ENCODE measurements around the gene TIMMDC1. TPM values are rescaled to one million over a fixed set of nuclear protein-coding genes. Genes with fewer than 3 reads are reported as not detected.
A peak's percentile ranks its signal among the peaks of the same experiment; 100 is the strongest.

Gene TIMMDC1
- total and polyA plus RNA-seq, 10 of the 15 experiments (the other 5 are each of a cell fraction or from before 2014, with no cell fraction given): 55.9 to 146 (median 72.1) TPM

- TF ChIP-seq, protein P1, sequence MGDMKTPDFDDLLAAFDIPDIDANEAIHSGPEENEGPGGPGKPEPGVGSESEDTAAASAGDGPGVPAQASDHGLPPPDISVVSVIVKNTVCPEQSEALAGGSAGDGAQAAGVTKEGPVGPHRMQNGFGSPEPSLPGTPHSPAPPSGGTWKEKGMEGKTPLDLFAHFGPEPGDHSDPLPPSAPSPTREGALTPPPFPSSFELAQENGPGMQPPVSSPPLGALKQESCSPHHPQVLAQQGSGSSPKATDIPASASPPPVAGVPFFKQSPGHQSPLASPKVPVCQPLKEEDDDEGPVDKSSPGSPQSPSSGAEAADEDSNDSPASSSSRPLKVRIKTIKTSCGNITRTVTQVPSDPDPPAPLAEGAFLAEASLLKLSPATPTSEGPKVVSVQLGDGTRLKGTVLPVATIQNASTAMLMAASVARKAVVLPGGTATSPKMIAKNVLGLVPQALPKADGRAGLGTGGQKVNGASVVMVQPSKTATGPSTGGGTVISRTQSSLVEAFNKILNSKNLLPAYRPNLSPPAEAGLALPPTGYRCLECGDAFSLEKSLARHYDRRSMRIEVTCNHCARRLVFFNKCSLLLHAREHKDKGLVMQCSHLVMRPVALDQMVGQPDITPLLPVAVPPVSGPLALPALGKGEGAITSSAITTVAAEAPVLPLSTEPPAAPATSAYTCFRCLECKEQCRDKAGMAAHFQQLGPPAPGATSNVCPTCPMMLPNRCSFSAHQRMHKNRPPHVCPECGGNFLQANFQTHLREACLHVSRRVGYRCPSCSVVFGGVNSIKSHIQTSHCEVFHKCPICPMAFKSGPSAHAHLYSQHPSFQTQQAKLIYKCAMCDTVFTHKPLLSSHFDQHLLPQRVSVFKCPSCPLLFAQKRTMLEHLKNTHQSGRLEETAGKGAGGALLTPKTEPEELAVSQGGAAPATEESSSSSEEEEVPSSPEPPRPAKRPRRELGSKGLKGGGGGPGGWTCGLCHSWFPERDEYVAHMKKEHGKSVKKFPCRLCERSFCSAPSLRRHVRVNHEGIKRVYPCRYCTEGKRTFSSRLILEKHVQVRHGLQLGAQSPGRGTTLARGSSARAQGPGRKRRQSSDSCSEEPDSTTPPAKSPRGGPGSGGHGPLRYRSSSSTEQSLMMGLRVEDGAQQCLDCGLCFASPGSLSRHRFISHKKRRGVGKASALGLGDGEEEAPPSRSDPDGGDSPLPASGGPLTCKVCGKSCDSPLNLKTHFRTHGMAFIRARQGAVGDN (IDR thresholded peaks at IDR 0.05): no peak
- TF ChIP-seq CHD4 (IDR thresholded peaks at IDR 0.05) (no peak), CREM (IDR thresholded peaks at IDR 0.05; ENCODE audit: low read depth) (no peak), YY1 (IDR thresholded peaks at IDR 0.05; ENCODE audit: low read depth, low read length) (peak; percentile 89), FOS (IDR thresholded peaks at IDR 0.05; ENCODE audit: borderline replicate concordance, extremely low read depth, insufficient read length) (no peak), SP1 (IDR thresholded peaks at IDR 0.05; ENCODE audit: low read depth, low read length) (no peak), SUZ12 (IDR thresholded peaks at IDR 0.05; ENCODE audit: unreplicated experiment) (no peak), NR2F1 (conservative IDR thresholded peaks at IDR 0.05) (no peak), RCOR1 (conservative IDR thresholded peaks at IDR 0.05; ENCODE audit: low read depth, low read length) (0 out of 2 replicates have a peak, but pooled peaks have one; percentile 18), ATF7 (IDR thresholded peaks at IDR 0.05; ENCODE audit: low read depth) (no peak), FOXK2 (IDR thresholded peaks at IDR 0.05) (no peak), ZBTB4 (CRISPR knock-in tag; IDR thresholded peaks at IDR 0.05) (no peak), NBN (IDR thresholded peaks at IDR 0.05) (no peak)
- TF ChIP-seq, protein P2, sequence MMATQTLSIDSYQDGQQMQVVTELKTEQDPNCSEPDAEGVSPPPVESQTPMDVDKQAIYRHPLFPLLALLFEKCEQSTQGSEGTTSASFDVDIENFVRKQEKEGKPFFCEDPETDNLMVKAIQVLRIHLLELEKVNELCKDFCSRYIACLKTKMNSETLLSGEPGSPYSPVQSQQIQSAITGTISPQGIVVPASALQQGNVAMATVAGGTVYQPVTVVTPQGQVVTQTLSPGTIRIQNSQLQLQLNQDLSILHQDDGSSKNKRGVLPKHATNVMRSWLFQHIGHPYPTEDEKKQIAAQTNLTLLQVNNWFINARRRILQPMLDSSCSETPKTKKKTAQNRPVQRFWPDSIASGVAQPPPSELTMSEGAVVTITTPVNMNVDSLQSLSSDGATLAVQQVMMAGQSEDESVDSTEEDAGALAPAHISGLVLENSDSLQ (IDR thresholded peaks at IDR 0.05): no peak
- TF ChIP-seq, protein P3, sequence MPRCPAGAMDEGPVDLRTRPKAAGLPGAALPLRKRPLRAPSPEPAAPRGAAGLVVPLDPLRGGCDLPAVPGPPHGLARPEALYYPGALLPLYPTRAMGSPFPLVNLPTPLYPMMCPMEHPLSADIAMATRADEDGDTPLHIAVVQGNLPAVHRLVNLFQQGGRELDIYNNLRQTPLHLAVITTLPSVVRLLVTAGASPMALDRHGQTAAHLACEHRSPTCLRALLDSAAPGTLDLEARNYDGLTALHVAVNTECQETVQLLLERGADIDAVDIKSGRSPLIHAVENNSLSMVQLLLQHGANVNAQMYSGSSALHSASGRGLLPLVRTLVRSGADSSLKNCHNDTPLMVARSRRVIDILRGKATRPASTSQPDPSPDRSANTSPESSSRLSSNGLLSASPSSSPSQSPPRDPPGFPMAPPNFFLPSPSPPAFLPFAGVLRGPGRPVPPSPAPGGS (IDR thresholded peaks at IDR 0.05; ENCODE audit: borderline replicate concordance, insufficient read depth, low read depth, low read length, poor library complexity, severe bottlenecking): no peak
- TF ChIP-seq, protein P4, sequence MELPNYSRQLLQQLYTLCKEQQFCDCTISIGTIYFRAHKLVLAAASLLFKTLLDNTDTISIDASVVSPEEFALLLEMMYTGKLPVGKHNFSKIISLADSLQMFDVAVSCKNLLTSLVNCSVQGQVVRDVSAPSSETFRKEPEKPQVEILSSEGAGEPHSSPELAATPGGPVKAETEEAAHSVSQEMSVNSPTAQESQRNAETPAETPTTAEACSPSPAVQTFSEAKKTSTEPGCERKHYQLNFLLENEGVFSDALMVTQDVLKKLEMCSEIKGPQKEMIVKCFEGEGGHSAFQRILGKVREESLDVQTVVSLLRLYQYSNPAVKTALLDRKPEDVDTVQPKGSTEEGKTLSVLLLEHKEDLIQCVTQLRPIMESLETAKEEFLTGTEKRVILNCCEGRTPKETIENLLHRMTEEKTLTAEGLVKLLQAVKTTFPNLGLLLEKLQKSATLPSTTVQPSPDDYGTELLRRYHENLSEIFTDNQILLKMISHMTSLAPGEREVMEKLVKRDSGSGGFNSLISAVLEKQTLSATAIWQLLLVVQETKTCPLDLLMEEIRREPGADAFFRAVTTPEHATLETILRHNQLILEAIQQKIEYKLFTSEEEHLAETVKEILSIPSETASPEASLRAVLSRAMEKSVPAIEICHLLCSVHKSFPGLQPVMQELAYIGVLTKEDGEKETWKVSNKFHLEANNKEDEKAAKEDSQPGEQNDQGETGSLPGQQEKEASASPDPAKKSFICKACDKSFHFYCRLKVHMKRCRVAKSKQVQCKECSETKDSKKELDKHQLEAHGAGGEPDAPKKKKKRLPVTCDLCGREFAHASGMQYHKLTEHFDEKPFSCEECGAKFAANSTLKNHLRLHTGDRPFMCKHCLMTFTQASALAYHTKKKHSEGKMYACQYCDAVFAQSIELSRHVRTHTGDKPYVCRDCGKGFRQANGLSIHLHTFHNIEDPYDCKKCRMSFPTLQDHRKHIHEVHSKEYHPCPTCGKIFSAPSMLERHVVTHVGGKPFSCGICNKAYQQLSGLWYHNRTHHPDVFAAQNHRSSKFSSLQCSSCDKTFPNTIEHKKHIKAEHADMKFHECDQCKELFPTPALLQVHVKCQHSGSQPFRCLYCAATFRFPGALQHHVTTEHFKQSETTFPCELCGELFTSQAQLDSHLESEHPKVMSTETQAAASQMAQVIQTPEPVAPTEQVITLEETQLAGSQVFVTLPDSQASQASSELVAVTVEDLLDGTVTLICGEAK (IDR thresholded peaks at IDR 0.05; ENCODE audit: borderline replicate concordance): no peak
These were observed 60.4 kb downstream of the TIMMDC1 start (continued) for GRCh38 chr3:119558626-119559317.

All from GM12878 (cell line).